NCI-H1092 (cell line): Measurements from ENCODE around the gene RXFP4.
"Not testable (repeated sequence)": the region's sequence is repeated elsewhere in the genome, so short reads cannot be mapped to it uniquely, and the experiment has no call there.

Experiments used
- DNase-seq: peaks from one replicate; lab custom pipeline; 2025; lab: John Stamatoyannopoulos, UW

The RXFP4 gene

DNA sequence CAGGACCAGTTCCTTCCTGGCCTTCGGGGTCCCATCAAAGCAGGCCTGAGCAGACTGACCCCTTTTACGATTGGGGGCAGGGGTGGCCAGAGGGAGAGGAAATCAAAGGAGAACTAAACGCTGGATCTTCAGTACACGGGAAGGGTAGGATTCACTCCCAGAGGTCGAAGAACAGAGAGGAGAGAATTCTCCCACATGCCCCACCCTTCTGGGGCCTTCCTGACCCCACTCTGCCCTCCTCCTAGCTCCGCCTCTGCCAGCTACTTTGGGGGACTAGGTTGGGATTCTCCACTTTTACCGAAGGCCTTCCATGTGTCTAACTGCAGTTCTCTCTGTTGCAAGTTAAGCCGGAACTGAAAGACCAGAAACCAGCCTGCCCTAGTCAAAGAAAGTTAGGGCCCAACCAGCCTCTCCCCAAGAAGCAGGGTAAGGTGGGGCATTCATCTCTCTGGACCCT is 37.6 kb downstream of the RXFP4 start:
- no peak for DNase-seq

GRCh38 chr1:155979597-155980343 is 38.3 kb downstream of the RXFP4 start:
- no peak for DNase-seq

DNA sequence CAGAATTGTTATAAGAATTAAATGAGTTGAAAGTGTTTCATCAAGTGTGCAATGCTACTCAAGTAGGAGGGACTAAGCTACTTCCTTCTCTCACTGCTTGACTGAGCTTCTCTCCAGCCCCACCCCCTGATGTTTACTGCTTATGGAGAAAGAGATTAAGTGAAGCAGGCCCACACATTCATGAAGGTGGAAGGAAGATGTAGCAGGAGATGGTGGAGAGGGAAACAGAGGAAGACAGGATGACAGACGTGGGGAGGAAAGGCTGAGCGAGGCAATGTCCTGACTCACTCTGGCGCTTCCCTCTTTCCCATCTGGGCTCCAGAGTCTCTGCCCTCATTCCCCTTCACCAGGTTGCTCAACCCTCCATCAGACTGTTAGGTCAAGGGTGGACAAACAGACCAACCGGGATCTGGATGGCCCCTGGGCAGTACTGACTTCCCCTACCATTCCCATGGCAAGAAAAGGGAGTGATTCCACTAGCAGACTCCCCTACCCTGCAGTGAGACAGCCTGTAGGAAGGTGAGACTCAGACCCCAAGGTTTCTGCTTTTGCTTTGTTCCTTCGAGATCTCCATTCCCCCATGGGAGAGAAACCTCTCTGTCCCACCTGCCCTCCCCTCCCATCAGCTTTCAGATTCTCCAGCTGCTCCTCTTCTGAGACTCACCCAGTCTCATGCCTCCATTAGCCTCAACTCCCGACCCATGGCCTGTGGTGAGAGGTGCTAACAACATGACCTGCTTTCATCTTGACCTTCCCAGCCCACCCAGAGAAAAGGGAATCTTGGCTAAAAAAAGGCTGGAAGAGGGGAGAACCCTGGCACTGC is 40.0 kb downstream of the RXFP4 start:
- DNase-seq: no peak

GRCh38 chr1:155982106-155982505 is 40.7 kb downstream of the RXFP4 start:
- no peak for DNase-seq

DNA sequence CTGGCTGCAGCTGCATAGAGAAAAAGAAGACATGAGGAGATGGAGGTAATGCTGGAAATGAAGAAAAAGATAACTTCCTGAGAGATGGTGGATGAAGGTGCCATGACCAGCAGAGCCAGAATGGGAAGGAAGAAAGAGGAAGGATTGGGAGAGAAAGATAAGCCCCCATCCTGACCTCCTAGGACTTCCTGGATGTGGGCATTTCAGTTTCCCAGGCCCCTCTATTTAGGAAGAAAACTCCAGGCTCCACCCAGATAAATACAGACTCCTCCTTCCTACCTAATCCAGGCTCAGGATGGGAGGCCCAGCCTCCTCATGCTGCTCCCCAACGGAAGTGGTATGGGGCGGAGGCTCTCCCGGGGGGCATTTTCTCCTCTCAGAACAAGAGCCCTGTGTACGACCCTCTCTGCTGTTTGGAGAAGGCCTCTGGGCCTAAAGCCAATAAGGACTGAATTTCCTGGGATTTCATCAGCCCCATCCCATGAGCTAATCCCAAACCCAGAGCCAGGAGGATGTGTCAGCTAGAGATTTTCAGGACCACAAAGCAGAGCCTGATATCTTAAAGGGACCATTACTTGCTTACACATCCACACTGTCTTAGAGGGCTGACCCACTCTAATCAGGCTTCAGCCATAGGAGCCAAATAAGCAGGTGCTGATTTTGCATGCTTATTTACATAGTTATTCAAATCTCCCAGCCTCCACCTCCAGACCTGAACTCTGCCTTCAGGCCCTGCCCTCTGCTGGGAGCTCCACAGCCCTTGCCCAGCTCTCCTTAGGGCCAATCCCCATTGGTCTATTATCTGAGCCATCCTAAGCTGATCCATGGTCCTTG is 42.0 kb downstream of the RXFP4 start:
- peak; percentile 60 for DNase-seq

GRCh38 chr1:155984341-155984740 is 42.9 kb downstream of the RXFP4 start:
- DNase-seq: peak; percentile 12

DNA sequence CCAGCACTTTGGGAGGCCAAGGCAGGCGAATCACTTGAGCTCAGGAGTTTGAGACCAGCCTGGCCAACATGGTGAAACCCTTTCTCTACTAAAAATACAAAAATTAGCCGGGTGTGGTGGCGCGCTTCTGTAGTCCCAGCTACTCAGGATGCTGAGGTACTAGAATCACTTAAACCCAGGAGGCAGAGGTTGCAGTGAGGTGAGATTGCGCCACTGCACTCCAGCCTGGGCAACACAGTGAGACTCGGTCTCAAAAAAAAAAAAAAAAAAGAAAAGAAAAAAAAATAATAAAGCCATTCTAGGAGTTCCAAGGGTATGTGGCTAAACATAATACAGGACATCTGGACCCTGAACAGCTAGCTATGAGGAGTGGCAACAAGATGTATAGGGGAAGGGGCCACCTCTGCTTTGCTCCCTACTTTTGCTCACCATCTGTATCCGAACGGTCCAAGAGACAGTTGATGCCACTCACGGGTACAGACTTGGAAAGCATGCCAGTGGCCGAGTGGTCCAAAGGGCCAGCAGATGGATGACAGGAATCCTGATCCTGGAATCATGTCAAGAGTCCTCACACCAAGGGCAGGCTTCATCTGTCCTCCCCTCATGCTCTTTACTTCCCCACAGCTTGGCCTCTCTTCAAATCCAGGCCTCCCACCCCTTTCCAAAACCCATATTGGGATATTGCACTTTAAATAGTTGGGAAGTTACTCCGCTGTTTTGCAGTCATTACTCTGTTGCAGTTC is 43.6 kb downstream of the RXFP4 start:
- DNase-seq: not testable (repeated sequence)

- peak; percentile 42 for DNase-seq
Measured at GRCh38 chr1:155989242-155990004, 48.0 kb downstream of the RXFP4 start.

DNA sequence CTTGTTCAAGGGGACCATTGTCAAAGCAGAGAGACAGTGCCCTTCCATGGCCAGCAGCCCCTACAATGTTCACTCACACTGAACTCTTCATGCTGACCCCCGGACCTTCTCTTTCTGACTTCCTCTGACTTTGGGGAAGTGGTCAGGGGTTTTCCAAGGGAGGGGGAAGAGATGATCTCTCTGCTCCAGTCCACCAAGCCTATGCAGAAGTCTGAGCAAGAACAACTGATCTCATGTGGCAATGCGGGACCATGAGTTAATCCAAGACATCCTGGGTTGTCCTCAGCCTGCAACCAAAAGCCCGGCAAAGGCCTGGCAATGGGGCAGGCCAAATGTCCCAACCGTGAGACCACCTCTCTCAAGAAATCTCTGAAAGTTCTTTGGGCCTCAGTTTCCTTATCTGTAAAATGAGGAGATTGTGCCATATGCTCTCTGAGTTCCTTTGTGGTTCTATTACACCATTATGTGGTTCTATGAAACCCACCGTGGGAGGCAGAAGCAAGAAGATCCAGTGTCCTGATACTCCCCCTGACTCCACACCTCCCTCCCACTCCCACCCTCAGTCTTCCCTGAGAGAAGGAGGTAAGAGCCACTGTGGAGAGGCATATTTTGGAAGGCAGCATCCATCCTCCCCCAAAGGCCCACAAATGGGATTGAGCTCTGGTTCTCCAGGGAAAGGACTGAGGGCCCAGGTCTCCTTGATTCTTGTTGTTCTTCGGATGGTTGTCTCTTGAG is 48.7 kb downstream of the RXFP4 start:
- DNase-seq: no peak
